Naive thymus-derived CD4-positive, alpha-beta T cell (primary cell): Measurements from ENCODE around the gene NDUFV1. TPM values are rescaled to one million over a fixed set of nuclear protein-coding genes. Genes with fewer than 3 reads are reported as not detected.
A peak's percentile ranks its signal among the peaks of the same experiment; 100 is the strongest.

ENCODE experiments used
- ATAC-seq: fragments of 150-1000 bp; cut with Tn5 transposase; 2 replicates; pipeline ENCODE4 v1.10.0; 2021; ENCODE audit warnings: mild to moderate bottlenecking, moderate library complexity
- CTCF ChIA-PET: fragments of 350-600 bp; sonication (Branson Sonifier 250); formaldehyde crosslinking; loops from one replicate; lab custom pipeline; 2021; ENCODE audit warnings: antibody characterized with exemption; lab: Charles Lee
- POLR2A ChIA-PET: fragments of 350-600 bp; sonication (Branson Sonifier 250); formaldehyde crosslinking; loops from one replicate; lab custom pipeline; 2021; ENCODE audit warnings: antibody characterized with exemption, inconsistent platforms; lab: Charles Lee
- DNase-seq, 9 donors: peaks; one replicate each; pipeline versions ENCODE4 v3.0.0 to v3.0.0-alpha.2; 2020 to 2022; ENCODE audit warnings: mixed read lengths in 1 of 9
- H3K27ac ChIP-seq: one replicate; pipeline ENCODE4 v1.7.0; 2013; ENCODE audit warnings: mild to moderate bottlenecking, low read depth, low read length, moderate library complexity
- H3K27me3 ChIP-seq, 2 donors: one replicate each; pipeline ENCODE4 v1.7.0; 2013; ENCODE audit warnings: low read length in 2 of 2, mild to moderate bottlenecking in 2 of 2, moderate library complexity in 2 of 2; ENCODE audit not compliant: control insufficient read depth in 2 of 2, insufficient read depth in 2 of 2
- H3K36me3 ChIP-seq, 3 experiments: 1 replicate in 2 of 3; 2 replicates in 1 of 3; pipeline ENCODE4 v1.7.0; 2013; ENCODE audit warnings: low read length in 3 of 3, mild to moderate bottlenecking in 3 of 3, moderate library complexity in 1 of 3; ENCODE audit not compliant: insufficient read depth in 3 of 3, control insufficient read depth in 2 of 3
- H3K4me1 ChIP-seq, 2 donors: one replicate each; pipeline ENCODE4 v1.7.0; 2013; ENCODE audit warnings: low read length in 2 of 2, mild to moderate bottlenecking in 2 of 2, moderate library complexity in 1 of 2; ENCODE audit not compliant: control insufficient read depth in 2 of 2, insufficient read depth in 2 of 2
- H3K4me3 ChIP-seq: 2 replicates; pipeline ENCODE4 v1.7.0; 2013; ENCODE audit warnings: mild to moderate bottlenecking, low read length
- H3K9me3 ChIP-seq, 3 experiments: 1 replicate in 2 of 3; 2 replicates in 1 of 3; pipeline ENCODE4 v1.7.0; 2013; ENCODE audit warnings: low read length in 3 of 3; ENCODE audit not compliant: control insufficient read depth in 2 of 3
- H3K27ac Mint-ChIP-seq, 9 donors: one replicate each; pipeline ENCODE4 v1.8.0; 2020 to 2022; ENCODE audit warnings: mixed read lengths in 9 of 9, mild to moderate bottlenecking in 8 of 9, moderate library complexity in 5 of 9, inconsistent platforms in 2 of 9
- H3K27me3 Mint-ChIP-seq, 5 donors: one replicate each; pipeline ENCODE4 v1.8.0; 2021 to 2022; ENCODE audit warnings: mixed read lengths in 5 of 5, mild to moderate bottlenecking in 1 of 5
- H3K36me3 Mint-ChIP-seq, 5 donors: one replicate each; pipeline ENCODE4 v1.8.0; 2020 to 2022; ENCODE audit warnings: mixed read lengths in 5 of 5, mild to moderate bottlenecking in 3 of 5, inconsistent platforms in 1 of 5
- H3K4me1 Mint-ChIP-seq, 7 donors: one replicate each; pipeline ENCODE4 v1.8.0; 2020 to 2022; ENCODE audit warnings: mixed read lengths in 7 of 7, mild to moderate bottlenecking in 3 of 7, inconsistent platforms in 1 of 7
- H3K4me3 Mint-ChIP-seq, 10 donors: one replicate each; pipeline ENCODE4 v1.8.0; 2020 to 2022; ENCODE audit warnings: mild to moderate bottlenecking in 10 of 10, mixed read lengths in 10 of 10, moderate library complexity in 6 of 10, inconsistent platforms in 2 of 10
- H3K9me3 Mint-ChIP-seq, 11 donors: one replicate each; pipeline ENCODE4 v1.8.0; 2020 to 2022; ENCODE audit warnings: mixed read lengths in 11 of 11, mild to moderate bottlenecking in 4 of 11, inconsistent platforms in 1 of 11, moderate library complexity in 1 of 11
- intact Hi-C, 2 donors: fragments of 100-400 bp; cut with micrococcal nuclease; formaldehyde crosslinking; loops; one replicate each; pipeline ENCODE4 v1.15.1; 2023
- polyA plus RNA-seq, 2 donors: library from polyadenylated mRNA; unstranded; fragments of 300-500 nt; fragmentation: Illumina TruSeq; gene quantifications; one replicate each; pipeline ENCODE4 v1.2.3, GENCODE V29; 2021
- total RNA-seq, 6 experiments: library from RNA in 5 of 6; stranded (reverse) in 5 of 6; gene quantifications; 1 replicate in 5 of 6; 2 replicates in 1 of 6; pipeline ENCODE4 v1.2.3 and lab custom pipeline; 2021 to 2026

The NDUFV1 gene
- total and polyA plus RNA-seq, 7 experiments from 2014 or later, result 111 to 253 (median 201) TPM

- H3K27me3 Mint-ChIP-seq, result no peaks in the 10 kb centered on the region
- no peaks in the 10 kb centered on the region for H3K36me3 Mint-ChIP-seq
- H3K27me3 ChIP-seq, result no peaks in the 10 kb centered on the region
- H3K4me1 ChIP-seq, result no peaks in the 10 kb centered on the region
- H3K4me3 ChIP-seq, result no peak overlapping the region
- DNase-seq (peak in 6 of 9 donors; percentile 28 to 49 (median 40)), ATAC-seq (peak; percentile 87)
- POLR2A ChIA-PET, result no interaction called here
- peaks cover 0 to 3% (median 0%) of the 10 kb centered on the region in 7 donors for H3K4me1 Mint-ChIP-seq
- H3K4me3 Mint-ChIP-seq, result no peak overlapping the region
- H3K9me3 ChIP-seq, result no peaks in the 10 kb centered on the region
- intact Hi-C loops, result loop anchor here in 1 of 2 donors (1.0 kb wide), 2 partner anchors 10 to 19 kb away; no protein-coding TSS in a partner anchor
- H3K9me3 Mint-ChIP-seq, result peaks cover 0 to 3% (median 0%) of the 10 kb centered on the region in 11 donors
- no peaks in the 10 kb centered on the region for H3K36me3 ChIP-seq
- CTCF ChIA-PET, result interaction anchor here (0.6 kb wide), 1 partner anchor 307 kb away, joined by 3 read pairs; no protein-coding TSS in a partner anchor
- no peak overlapping the region for H3K27ac ChIP-seq
- H3K27ac Mint-ChIP-seq, result no peak overlapping the region
Measured at GRCh38 chr11:67640021-67640757, 33.5 kb downstream of the NDUFV1 start.

GRCh38 chr11:67640758-67641337, 34.1 kb downstream of the NDUFV1 start:
- no peak overlapping the region for H3K4me3 ChIP-seq
- DNase-seq (no peak), ATAC-seq (no peak)
- no peaks in the 10 kb centered on the region for H3K36me3 Mint-ChIP-seq
- peaks cover 0 to 3% (median 0%) of the 10 kb centered on the region in 11 donors for H3K9me3 Mint-ChIP-seq
- ChIA-PET CTCF (interaction anchor here (0.6 kb wide), 1 partner anchor 307 kb away, joined by 3 read pairs; no protein-coding TSS in a partner anchor), POLR2A (no interaction called here)
- intact Hi-C loops, result loop anchor here in 1 of 2 donors (1.0 kb wide), 2 partner anchors 11 to 18 kb away; no protein-coding TSS in a partner anchor
- H3K4me1 Mint-ChIP-seq, result peaks cover 0 to 3% (median under 1%) of the 10 kb centered on the region in 7 donors
- no peaks in the 10 kb centered on the region for H3K27me3 Mint-ChIP-seq
- no peaks in the 10 kb centered on the region for H3K36me3 ChIP-seq
- no peak overlapping the region for H3K27ac ChIP-seq
- H3K4me3 Mint-ChIP-seq, result no peak overlapping the region
- H3K9me3 ChIP-seq, result no peaks in the 10 kb centered on the region
- no peaks in the 10 kb centered on the region for H3K4me1 ChIP-seq
- no peaks in the 10 kb centered on the region for H3K27me3 ChIP-seq
- H3K27ac Mint-ChIP-seq, result no peak overlapping the region

GRCh38 chr11:67641338-67642172, 34.8 kb downstream of the NDUFV1 start:
- ATAC-seq (no peak), DNase-seq (no peak)
- Histone ChIP-seq H3K4me1 (peaks cover 6 to 7% of the 10 kb centered on the region in 2 donors), H3K4me3 (no peak overlapping the region), H3K27ac (no peak overlapping the region), H3K27me3 (no peaks in the 10 kb centered on the region), H3K9me3 (no peaks in the 10 kb centered on the region), H3K36me3 (no peaks in the 10 kb centered on the region)
- ChIA-PET CTCF (interaction anchor here (0.6 kb wide), 1 partner anchor 322 kb away, joined by 3 read pairs; no protein-coding TSS in a partner anchor), POLR2A (no interaction called here)
- H3K4me1 Mint-ChIP-seq, result peaks cover 6 to 8% (median 8%) of the 10 kb centered on the region in 7 donors
- no peak overlapping the region for H3K27ac Mint-ChIP-seq
- intact Hi-C loops, result no loop called here
- peaks cover 0 to 3% (median 0%) of the 10 kb centered on the region in 11 donors for H3K9me3 Mint-ChIP-seq
- no peaks in the 10 kb centered on the region for H3K36me3 Mint-ChIP-seq
- H3K4me3 Mint-ChIP-seq, result no peak overlapping the region
- H3K27me3 Mint-ChIP-seq, result peaks cover 0 to 5% (median 3%) of the 10 kb centered on the region in 5 donors

DNA sequence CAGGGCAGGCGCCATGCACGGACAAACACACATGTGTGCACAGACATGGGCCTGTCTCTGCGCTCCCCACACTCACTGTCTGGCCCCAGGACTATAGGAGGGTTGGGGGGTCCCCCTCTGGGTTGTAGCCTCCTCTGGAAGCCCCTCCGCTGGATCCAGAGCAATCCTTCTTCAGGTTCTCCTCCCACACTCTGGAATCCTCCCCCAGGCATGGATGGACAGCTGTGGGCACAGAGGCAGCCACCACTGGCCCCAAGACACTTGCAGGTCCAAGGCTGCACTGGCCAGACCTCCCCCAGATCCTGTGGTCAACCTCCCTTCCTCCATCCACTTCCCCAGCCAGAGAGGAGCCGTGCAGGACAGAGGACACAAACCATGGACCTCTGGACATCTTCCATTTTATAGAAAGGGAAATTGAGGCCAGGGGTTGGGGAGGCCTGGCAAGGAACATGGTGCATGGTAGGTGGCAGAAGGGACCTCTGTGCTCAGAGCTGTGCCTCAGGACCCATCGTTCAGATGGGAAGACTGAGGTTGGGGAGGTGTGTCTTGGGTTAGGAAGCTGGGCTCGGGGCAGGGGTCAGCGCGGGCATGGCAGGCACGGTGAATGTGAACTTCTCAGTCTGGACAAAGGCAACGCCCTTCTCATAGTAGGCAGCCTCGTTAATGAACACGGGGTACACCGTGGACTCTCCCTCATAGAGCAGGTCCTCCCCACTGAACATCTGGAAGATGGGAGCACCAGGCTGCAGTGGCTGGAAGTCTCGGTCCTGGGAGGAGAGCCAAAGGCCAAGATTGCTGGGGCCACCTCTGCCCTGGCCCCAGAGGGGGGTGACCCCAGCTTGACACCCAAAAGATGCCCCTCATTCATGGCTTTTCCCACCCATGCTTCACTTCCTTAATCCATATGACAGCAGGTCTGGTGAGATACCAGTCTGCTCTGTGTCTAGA, 35.7 kb downstream of the NDUFV1 start:
- Histone ChIP-seq H3K9me3 (no peaks in the 10 kb centered on the region), H3K27me3 (no peaks in the 10 kb centered on the region), H3K4me1 (peaks cover 13 to 14% of the 10 kb centered on the region in 2 donors), H3K4me3 (no peak overlapping the region), H3K27ac (no peak overlapping the region), H3K36me3 (no peaks in the 10 kb centered on the region)
- Mint-ChIP-seq H3K27me3 (peaks cover 0 to 7% (median 5%) of the 10 kb centered on the region in 5 donors), H3K4me1 (peaks cover 10 to 16% (median 13%) of the 10 kb centered on the region in 7 donors), H3K36me3 (no peaks in the 10 kb centered on the region), H3K27ac (peak overlapping the region in 1 of 9 donors; percentile 8), H3K9me3 (peaks cover 0 to 3% (median 0%) of the 10 kb centered on the region in 11 donors), H3K4me3 (no peak overlapping the region)
- ATAC-seq, result no peak
- intact Hi-C loops, result no loop called here
- CTCF ChIA-PET, result interaction anchor here (0.8 kb wide), 1 partner anchor 44 kb away, joined by 3 read pairs; no protein-coding TSS in a partner anchor
- DNase-seq, result no peak
- POLR2A ChIA-PET, result interaction anchor here (0.6 kb wide), 1 partner anchor 12 kb away, joined by 3 read pairs; the partner anchor contains the start of gene NUDT8

GRCh38 chr11:67644042-67644441, 37.3 kb downstream of the NDUFV1 start:
- ChIA-PET CTCF (no interaction called here), POLR2A (no interaction called here)
- intact Hi-C loops, result no loop called here

More at GRCh38 chr11:67644042-67644441, 37.3 kb downstream of the NDUFV1 start:
- no peaks in the 10 kb centered on the region for H3K27me3 ChIP-seq
- no peak overlapping the region for H3K4me3 ChIP-seq
- H3K9me3 Mint-ChIP-seq, result peaks cover 0 to 3% (median 0%) of the 10 kb centered on the region in 11 donors
- no peak overlapping the region for H3K27ac Mint-ChIP-seq
- ATAC-seq (no peak), DNase-seq (no peak)
- H3K4me1 ChIP-seq, result peaks cover 23 to 28% of the 10 kb centered on the region in 2 donors
- peaks cover 8 to 24% (median 21%) of the 10 kb centered on the region in 7 donors for H3K4me1 Mint-ChIP-seq
- no peak overlapping the region for H3K27ac ChIP-seq
- H3K4me3 Mint-ChIP-seq, result peak overlapping the region in 1 of 10 donors; percentile 16
- H3K36me3 ChIP-seq, result no peaks in the 10 kb centered on the region
- H3K27me3 Mint-ChIP-seq, result peaks cover 0 to 9% (median 5%) of the 10 kb centered on the region in 5 donors
- H3K9me3 ChIP-seq, result no peaks in the 10 kb centered on the region
- H3K36me3 Mint-ChIP-seq, result no peaks in the 10 kb centered on the region
